Measurements from ENCODE around the gene SCD5.

GRCh38 chr4:82803746-82804145, 5.2 kb upstream of the SCD5 start:
- no peak for TF ChIP-seq EZH2phosphoT487 (IDR thresholded peaks at IDR 0.05; ENCODE audit: borderline replicate concordance, low read depth, low read length)
- no peak for TF ChIP-seq CTCF (conservative IDR thresholded peaks at IDR 0.05; ENCODE audit: low read length)

All from OCI-LY7 (cell line).